Erythroblast (primary cell): ENCODE results near the gene TSNAXIP1.
"Not testable (repeated sequence)": the region's sequence is repeated elsewhere in the genome, so short reads cannot be mapped to it uniquely, and the experiment has no call there.

Experiments used
- DNase-seq, 2 experiments: peaks; one replicate each; lab custom pipeline; 2025; lab: John Stamatoyannopoulos, UW
- GATA1 ChIP-seq: IDR thresholded peaks from 2 replicates; pipeline ENCODE4 v1.6.1; 2011; ENCODE audit warnings: low read depth, mild to moderate bottlenecking, control low read depth, low read length, moderate library complexity
- POLR2A ChIP-seq: IDR thresholded peaks from 2 replicates; pipeline ENCODE4 v1.6.1; 2011; ENCODE audit warnings: mild to moderate bottlenecking, low read length

The TSNAXIP1 gene

DNA sequence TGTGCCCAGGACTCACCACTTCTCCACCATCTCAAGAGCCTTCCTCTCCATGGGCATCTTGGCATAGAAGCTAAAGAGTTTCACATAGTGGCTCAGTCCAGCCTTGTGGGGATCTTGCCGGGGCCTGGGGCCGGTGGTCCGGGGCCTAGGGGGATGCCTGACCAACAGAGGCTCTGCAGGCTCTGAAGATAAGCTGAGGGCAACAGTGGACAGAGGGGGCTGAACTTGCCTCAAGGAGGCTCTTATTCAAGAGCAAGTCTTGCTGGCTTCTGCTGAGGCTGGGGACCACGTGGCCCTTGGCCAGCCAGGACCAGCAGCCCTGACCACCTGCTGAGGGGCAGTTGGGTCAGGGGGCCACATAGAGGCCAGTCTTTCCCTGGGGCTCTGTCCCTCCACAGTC, 22.0 kb downstream of the TSNAXIP1 start:
- no peak for DNase-seq
- no peak for TF ChIP-seq POLR2A
- no peak for TF ChIP-seq GATA1

GRCh38 chr16:67833030-67833414, 26.3 kb downstream of the TSNAXIP1 start:
- DNase-seq = peak; percentile 43 to 76

GRCh38 chr16:67833415-67834241, 26.9 kb downstream of the TSNAXIP1 start:
- TF ChIP-seq POLR2A = peak; percentile 72
- no peak for TF ChIP-seq GATA1
- DNase-seq = peak; percentile 91 to 95

More at GRCh38 chr16:67833030-67833414, 26.3 kb downstream of the TSNAXIP1 start:
- TF ChIP-seq POLR2A (no peak), GATA1 (no peak)

GRCh38 chr16:67834242-67834614, 27.5 kb downstream of the TSNAXIP1 start:
- TF ChIP-seq POLR2A (no peak), GATA1 (no peak)
- DNase-seq = no peak

DNA sequence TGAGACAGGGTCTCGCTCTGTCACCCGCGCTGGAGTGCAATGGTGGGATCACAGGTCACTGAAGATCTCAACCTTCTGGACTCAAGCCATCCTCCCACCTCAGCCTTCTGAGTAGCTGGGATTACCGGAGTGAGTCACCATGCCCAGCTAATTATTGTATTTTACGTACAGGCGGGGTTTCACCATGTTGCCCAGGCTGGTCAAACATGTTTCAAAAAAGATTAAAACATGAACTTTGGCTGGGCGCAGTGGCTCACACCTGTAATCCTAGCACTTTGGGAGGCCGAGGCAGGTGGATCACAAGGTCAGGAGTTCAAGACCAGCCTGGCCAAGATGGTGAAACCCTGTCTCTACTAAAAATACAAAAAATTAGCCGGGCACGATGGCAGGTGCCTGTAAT, 30.5 kb downstream of the TSNAXIP1 start:
- DNase-seq = not testable (repeated sequence)

DNA sequence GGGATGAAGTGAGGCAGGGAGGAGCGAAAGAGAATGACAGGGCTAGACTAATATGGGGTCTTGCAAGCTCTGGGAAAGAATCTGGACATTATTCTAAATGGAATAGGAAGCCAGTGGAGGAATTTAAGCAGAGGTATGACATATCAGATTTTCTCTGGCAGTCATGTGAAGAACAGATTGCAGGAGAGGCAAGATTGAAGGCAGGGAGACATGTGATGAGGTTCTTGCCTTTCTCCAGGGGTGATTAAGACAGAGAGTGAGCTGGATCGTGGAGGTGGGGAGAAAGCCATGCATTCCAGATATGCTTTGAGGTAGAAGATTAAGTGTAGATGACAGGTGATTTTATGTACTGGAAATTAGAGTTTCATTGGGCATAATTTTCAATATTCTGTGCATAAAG, 31.1 kb downstream of the TSNAXIP1 start:
- TF ChIP-seq POLR2A = no peak
- TF ChIP-seq GATA1 = no peak
- no peak for DNase-seq

DNA sequence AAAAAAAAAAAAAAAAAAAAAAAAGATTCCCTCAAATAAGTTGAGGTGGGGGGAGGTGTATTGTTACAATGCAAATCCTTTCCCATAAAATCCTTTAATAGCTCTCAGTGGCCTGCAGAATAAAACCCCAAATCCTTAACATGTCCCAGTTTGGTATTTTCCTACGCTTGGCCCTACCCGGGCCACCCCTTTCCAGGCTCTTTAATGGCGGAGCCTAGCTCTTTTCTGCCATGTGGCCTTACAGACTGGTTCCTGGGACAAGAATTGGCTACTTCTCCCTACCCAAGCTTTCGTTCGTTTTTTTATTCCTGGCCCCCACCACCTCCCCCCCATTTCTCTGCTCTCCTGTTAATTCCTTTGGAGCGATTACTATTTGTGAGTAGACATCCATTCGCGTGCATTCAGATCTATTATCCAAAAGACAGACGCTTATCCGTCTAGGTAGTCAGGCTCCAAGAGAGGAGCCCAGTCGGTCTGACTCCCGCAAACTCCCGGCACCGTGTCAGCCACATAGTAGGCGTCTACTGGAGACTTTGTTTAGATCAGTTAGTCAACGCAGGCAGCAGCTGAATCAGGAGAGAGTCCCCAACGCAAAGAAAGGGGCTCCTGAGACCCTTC, 34.6 kb downstream of the TSNAXIP1 start:
- DNase-seq = no peak
- TF ChIP-seq POLR2A (no peak), GATA1 (no peak)

DNA sequence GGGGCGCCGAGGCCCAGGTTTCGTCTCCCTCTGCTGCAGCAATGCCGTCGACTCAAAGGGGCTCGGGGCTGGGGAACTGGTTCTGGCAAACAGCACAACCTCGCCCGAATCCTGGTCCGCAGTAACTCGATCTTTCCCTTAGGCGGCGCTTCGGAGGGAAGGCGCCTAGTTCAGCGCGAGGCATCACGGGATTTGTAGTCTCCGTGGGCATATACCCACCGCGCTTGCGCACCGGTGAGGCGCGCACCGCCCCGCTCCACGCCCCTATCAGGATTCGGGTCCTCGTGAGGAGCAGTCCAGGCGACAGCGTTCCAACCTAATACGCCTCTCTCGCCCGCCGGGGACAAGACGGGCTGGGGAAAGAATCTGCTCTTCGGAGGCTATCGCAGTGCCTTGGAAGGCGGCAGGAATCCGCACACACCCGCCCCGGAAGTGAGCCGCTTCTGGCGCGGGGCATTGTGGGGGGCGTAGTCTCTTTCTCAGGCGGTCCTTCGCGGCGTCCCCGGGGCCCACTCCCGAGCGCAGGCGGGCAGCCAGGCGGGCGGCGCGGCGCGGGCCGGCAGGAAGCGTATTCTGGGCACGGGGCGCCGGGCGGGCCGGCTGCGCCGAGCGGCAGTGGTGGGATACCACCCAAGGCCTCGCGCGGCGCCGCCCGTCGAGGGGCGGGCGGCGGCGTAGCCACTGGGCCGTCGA, 35.3 kb downstream of the TSNAXIP1 start, which contains the start of gene THAP11:
Gene THAP11 (plus strand): TSS at position 505 of the 693 bp plus-strand sequence. CDS start 235 bp downstream, outside the sequence.
- peak; percentile 63 for TF ChIP-seq POLR2A
- TF ChIP-seq GATA1 = no peak
- DNase-seq = peak; percentile 95 to 98

GRCh38 chr16:67842509-67843342, 36.0 kb downstream of the TSNAXIP1 start:
- TF ChIP-seq POLR2A (peak; percentile 1), GATA1 (no peak)
- DNase-seq = peak; percentile 75 to 81

DNA sequence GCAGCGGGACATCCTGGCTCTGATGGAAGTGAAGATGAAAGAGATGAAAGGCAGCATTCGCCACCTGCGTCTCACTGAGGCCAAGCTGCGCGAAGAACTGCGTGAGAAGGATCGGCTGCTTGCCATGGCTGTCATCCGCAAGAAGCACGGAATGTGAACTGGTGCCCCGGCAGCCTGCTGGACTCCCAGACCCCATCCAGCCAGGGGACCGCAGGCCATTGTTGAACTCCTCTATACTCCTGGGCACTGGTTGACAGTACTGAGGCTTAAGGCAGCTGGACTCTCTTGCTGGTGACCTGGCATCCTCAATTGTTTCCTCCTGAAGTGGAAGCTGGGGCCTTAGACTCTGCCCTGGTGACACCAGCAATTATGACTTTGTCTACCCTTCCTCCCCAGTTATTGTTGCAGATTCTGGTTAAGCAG, 36.7 kb downstream of the TSNAXIP1 start:
- DNase-seq = no peak
- TF ChIP-seq GATA1 (no peak), POLR2A (no peak)

GRCh38 chr16:67844497-67844896, 37.8 kb downstream of the TSNAXIP1 start:
- DNase-seq = no peak
- TF ChIP-seq POLR2A (no peak), GATA1 (no peak)

GRCh38 chr16:67845291-67846062, 38.8 kb downstream of the TSNAXIP1 start:
- DNase-seq = peak in 1 of 2 experiments; percentile 38
- TF ChIP-seq POLR2A (no peak), GATA1 (no peak)

GRCh38 chr16:67846063-67846319, 39.3 kb downstream of the TSNAXIP1 start:
- TF ChIP-seq GATA1 (no peak), POLR2A (no peak)

More at GRCh38 chr16:67846063-67846319, 39.3 kb downstream of the TSNAXIP1 start:
- DNase-seq = peak in 1 of 2 experiments; percentile 46
